Activated T-cell treated with anti-CD3 and anti-CD28 coated beads, Interleukin-2, amount 50 U/mL, for 72 hours (primary cell): ENCODE data around the gene CFAP119. TPM values are rescaled to one million over a fixed set of nuclear protein-coding genes. Genes with fewer than 3 reads are reported as not detected.
A peak's percentile ranks its signal among the peaks of the same experiment; 100 is the strongest.

Experiments used
- ATAC-seq, 2 donors: fragments of 150-1000 bp; cut with Tn5 transposase; replicated peaks in 1 of 2; 2 replicates each; pipeline ENCODE4 v1.10.0; 2021; ENCODE audit warnings: moderate library complexity in 2 of 2, mild to moderate bottlenecking in 1 of 2
- DNase-seq, 2 donors: peaks; one replicate each; pipeline ENCODE4 v3.0.0; 2021 to 2022; ENCODE audit warnings: mixed read lengths in 1 of 2
- H3K27ac Mint-ChIP-seq: one replicate; pipeline ENCODE4 v1.8.0; 2022; ENCODE audit warnings: mild to moderate bottlenecking, moderate library complexity, mixed read lengths
- H3K27me3 Mint-ChIP-seq: one replicate; pipeline ENCODE4 v1.8.0; 2022; ENCODE audit warnings: low read depth, mixed read lengths
- H3K36me3 Mint-ChIP-seq, 2 donors: one replicate each; pipeline ENCODE4 v1.8.0; 2022; ENCODE audit warnings: mixed read lengths in 2 of 2, mild to moderate bottlenecking in 1 of 2; ENCODE audit not compliant: insufficient read depth in 2 of 2
- H3K4me1 Mint-ChIP-seq: one replicate; pipeline ENCODE4 v1.8.0; 2022; ENCODE audit warnings: low read depth, mixed read lengths
- H3K4me3 Mint-ChIP-seq, 2 donors: one replicate each; pipeline ENCODE4 v1.8.0; 2022; ENCODE audit warnings: mild to moderate bottlenecking in 2 of 2, mixed read lengths in 2 of 2, moderate library complexity in 2 of 2
- H3K9me3 Mint-ChIP-seq, 2 donors: one replicate each; pipeline ENCODE4 v1.8.0; 2022; ENCODE audit warnings: mixed read lengths in 2 of 2
- total RNA-seq, 2 donors: library from RNA; stranded (reverse); gene quantifications; one replicate each; pipeline ENCODE4 v1.2.3, GENCODE V29; 2022

The CFAP119 gene
- total RNA-seq, 2 donors from 2014 or later, result 3.2 to 4.7 TPM

- ATAC-seq (no peak), DNase-seq (no peak)
- H3K27me3 Mint-ChIP-seq, result no peaks in the 10 kb centered on the region
- H3K4me3 Mint-ChIP-seq, result no peak overlapping the region
- H3K9me3 Mint-ChIP-seq, result no peaks in the 10 kb centered on the region
- H3K27ac Mint-ChIP-seq, result peak overlapping the region; percentile 86
- H3K36me3 Mint-ChIP-seq, result peaks cover 9 to 12% of the 10 kb centered on the region in 2 donors
- peaks cover 16% of the 10 kb centered on the region for H3K4me1 Mint-ChIP-seq
Measured at GRCh38 chr16:30750201-30750600, 11.7 kb downstream of the CFAP119 start.

- H3K4me1 Mint-ChIP-seq, result peaks cover 16% of the 10 kb centered on the region
- peak; percentile 43 to 49 for DNase-seq
Measured at GRCh38 chr16:30748634-30749445, 13.0 kb downstream of the CFAP119 start.

DNA sequence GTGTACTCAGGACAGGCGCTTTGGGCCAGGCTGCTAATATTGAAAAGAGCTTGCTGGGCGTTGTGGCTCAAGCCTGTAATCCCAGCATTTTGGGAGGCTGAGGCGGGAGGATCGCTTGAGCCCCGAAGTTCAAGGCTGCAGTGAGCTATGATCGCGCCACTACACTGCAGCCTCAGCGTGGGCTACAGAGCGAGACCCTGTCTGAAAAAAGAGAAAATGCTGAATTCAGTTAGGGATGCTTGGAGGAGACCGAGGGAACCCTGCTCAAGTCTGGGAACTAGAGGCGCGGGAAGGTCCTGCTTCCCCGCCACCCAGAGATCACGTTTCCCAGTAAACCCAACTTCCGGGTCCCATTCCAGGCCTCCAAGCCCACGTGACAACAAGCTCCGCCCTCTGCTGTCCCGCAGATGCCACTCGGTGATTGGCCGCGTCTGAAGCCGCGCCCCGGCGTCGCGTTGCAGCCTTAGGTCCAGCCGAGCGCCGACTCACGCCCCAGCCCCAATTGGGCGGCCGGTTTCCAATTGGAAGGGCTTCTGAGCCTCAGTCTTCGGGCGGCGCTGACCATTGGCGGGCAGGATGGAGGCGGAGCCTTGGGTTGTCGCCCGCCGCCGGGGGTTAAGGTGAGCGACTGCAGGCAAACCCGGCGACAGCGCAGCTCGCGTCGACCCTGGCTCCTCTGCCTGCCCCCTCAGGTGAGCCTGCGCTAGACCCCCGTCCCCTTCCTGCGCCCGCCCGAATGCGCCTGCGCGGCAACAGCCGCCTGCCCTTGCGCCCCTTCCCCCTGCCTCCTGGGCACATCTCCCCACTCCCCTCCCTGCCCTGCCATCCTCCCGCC is 13.8 kb downstream of the CFAP119 start, which contains the start of gene PHKG2:
Gene PHKG2 (plus strand): TSS at position 627 of the 835 bp plus-strand sequence. CDS start 396 bp downstream, outside the sequence.
- no peaks in the 10 kb centered on the region for H3K9me3 Mint-ChIP-seq
- H3K27ac Mint-ChIP-seq, result peak within 1 kb of the TSS; percentile 86
- H3K4me1 Mint-ChIP-seq, result peaks cover 16% of the 10 kb centered on the region
- peak; percentile 97 to 98 for ATAC-seq
- DNase-seq, result peak; percentile 97 to 99
- peak within 1 kb of the TSS; percentile 85 to 95 for H3K4me3 Mint-ChIP-seq
- no peaks in the 10 kb centered on the region for H3K27me3 Mint-ChIP-seq
- H3K36me3 Mint-ChIP-seq, result peaks cover 9 to 13% of the 10 kb centered on the region in 2 donors

More at GRCh38 chr16:30748634-30749445, 13.0 kb downstream of the CFAP119 start:
- peak overlapping the region; percentile 85 to 95 for H3K4me3 Mint-ChIP-seq
- peak; percentile 29 to 44 for ATAC-seq
- H3K27ac Mint-ChIP-seq, result peak overlapping the region; percentile 86
- H3K36me3 Mint-ChIP-seq, result peaks cover 9 to 10% of the 10 kb centered on the region in 2 donors
- no peaks in the 10 kb centered on the region for H3K9me3 Mint-ChIP-seq
- no peaks in the 10 kb centered on the region for H3K27me3 Mint-ChIP-seq

DNA sequence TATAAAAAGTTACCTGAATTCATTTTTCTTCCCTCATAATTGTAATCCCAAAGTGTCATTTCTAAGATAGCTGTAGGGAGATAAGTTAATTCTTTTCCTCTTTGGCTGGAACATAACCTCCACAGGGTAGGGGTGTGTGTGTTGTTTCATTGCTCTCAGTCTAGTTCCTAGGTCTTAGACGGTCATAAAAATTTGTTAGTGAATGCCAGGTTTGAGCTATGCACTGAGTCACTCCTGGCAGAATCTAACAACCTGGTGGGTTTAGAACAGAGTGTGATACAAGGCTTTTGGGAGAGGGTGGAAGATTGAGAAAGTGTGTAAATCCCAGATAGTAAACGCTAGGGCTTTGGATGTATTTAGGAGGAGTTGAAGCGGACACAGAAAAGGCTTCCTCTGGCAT is 14.5 kb downstream of the CFAP119 start:
- H3K4me3 Mint-ChIP-seq, result peak overlapping the region; percentile 85 to 95
- ATAC-seq, result no peak
- peaks cover 9 to 13% of the 10 kb centered on the region in 2 donors for H3K36me3 Mint-ChIP-seq
- no peaks in the 10 kb centered on the region for H3K27me3 Mint-ChIP-seq
- peaks cover 16% of the 10 kb centered on the region for H3K4me1 Mint-ChIP-seq
- no peak for DNase-seq
- no peaks in the 10 kb centered on the region for H3K9me3 Mint-ChIP-seq
- peak overlapping the region; percentile 72 for H3K27ac Mint-ChIP-seq

DNA sequence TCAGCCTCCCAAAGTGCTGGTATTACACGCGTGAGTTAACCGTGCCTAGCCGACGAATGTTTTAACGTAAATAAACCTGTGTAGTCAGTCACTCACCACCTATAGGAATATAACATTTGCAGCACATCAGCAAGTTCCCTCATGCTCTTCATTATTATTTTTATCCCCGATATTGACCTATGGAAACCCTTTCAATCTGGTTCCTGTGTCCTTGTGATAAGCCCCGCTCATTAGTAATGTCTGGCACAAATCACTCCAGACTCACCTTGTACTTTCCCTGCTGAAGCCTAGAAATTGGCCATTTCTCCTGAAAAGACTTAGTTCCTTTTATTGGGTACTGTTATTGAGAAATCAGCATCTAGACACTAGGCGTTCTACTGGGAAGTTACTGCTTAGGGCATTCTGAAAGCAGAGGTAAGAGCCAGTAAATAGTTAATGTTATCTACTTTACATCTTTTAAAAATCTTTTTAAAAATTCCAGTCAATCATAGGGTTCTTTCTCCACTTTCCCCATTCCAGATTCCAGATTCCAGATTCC is 15.2 kb downstream of the CFAP119 start:
- peaks cover 17% of the 10 kb centered on the region for H3K4me1 Mint-ChIP-seq
- H3K4me3 Mint-ChIP-seq, result no peak overlapping the region
- no peaks in the 10 kb centered on the region for H3K27me3 Mint-ChIP-seq
- no peak for ATAC-seq
- DNase-seq, result no peak
- H3K36me3 Mint-ChIP-seq, result peaks cover 9 to 15% of the 10 kb centered on the region in 2 donors
- H3K9me3 Mint-ChIP-seq, result no peaks in the 10 kb centered on the region
- H3K27ac Mint-ChIP-seq, result peak overlapping the region; percentile 72

GRCh38 chr16:30745082-30745481 is 16.8 kb downstream of the CFAP119 start:
- H3K4me3 Mint-ChIP-seq, result no peak overlapping the region
- peaks cover 33% of the 10 kb centered on the region for H3K4me1 Mint-ChIP-seq
- H3K9me3 Mint-ChIP-seq, result no peaks in the 10 kb centered on the region
- H3K36me3 Mint-ChIP-seq, result peaks cover 6 to 16% of the 10 kb centered on the region in 2 donors
- ATAC-seq (no peak), DNase-seq (no peak)
- H3K27ac Mint-ChIP-seq, result peak overlapping the region; percentile 61
- no peaks in the 10 kb centered on the region for H3K27me3 Mint-ChIP-seq

DNA sequence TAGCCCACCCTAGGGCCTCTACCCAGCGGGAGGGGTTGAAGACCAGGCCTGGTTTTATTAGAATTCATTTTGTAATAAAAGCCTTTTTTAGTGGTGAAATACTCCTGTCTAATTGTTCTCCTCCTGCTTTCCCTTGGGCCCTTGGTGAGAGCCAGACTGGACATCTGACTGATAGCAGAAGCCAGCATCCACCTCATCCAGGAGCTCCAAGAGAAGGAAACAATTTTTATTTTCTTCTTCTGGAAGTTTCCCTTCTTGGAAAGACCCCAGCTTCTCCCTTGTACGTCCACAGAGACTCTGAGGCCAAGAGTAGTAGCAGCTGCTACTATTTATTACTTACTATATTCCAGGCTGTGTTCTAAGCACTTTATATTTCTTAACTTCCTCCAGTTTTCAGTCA is 17.7 kb downstream of the CFAP119 start:
- Mint-ChIP-seq H3K4me1 (peaks cover 27% of the 10 kb centered on the region), H3K9me3 (no peaks in the 10 kb centered on the region), H3K36me3 (peaks cover 6 to 16% of the 10 kb centered on the region in 2 donors), H3K4me3 (no peak overlapping the region), H3K27ac (peak overlapping the region; percentile 6), H3K27me3 (no peaks in the 10 kb centered on the region)
- DNase-seq (no peak), ATAC-seq (no peak)

DNA sequence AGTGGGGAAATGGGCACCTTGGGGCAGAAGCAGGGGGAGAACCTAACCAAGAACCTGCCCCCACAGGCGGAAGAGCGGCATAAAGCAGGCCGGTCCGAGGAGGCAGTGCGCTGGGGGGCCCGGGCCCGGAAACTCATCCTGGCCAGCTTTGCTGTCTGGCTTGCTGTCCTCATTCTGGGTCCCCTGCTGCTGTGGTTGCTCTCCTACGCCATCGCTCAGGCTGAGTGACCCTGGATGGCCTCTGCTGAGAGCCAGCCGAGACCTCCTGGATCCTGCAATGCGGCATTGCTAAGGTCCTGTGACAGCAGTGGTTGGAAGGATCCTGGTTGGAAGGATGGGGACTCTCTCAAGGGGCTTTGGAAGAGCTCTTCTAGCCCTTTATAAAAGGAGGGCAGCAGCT is 18.1 kb downstream of the CFAP119 start:
- no peaks in the 10 kb centered on the region for H3K27me3 Mint-ChIP-seq
- H3K36me3 Mint-ChIP-seq, result peaks cover 4 to 16% of the 10 kb centered on the region in 2 donors
- no peak overlapping the region for H3K4me3 Mint-ChIP-seq
- no peak for ATAC-seq
- DNase-seq, result no peak
- H3K9me3 Mint-ChIP-seq, result no peaks in the 10 kb centered on the region
- no peak overlapping the region for H3K27ac Mint-ChIP-seq
- H3K4me1 Mint-ChIP-seq, result peaks cover 27% of the 10 kb centered on the region

DNA sequence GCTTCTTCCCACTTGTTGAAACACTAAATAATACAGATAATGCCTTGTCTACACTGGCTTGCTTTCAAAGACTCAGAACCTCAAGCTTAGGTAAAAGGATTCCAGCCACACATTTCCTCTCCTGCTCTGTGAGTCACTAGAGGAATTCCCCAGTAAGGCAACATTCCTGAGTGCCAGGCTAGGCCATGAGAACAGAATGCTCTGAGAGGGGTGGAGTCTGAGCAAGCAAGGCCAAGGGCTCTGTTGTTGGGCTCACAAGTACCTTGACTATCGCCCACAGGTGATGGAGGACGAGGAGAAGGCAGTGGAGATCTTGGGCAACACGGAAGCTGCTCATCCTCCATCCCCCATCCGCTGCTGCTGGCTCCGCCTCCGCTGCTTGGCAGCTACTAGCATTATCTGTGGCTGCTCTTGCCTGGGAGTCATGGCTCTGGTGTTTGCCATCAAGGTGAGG is 20.4 kb downstream of the CFAP119 start:
- ATAC-seq, result no peak

DNA sequence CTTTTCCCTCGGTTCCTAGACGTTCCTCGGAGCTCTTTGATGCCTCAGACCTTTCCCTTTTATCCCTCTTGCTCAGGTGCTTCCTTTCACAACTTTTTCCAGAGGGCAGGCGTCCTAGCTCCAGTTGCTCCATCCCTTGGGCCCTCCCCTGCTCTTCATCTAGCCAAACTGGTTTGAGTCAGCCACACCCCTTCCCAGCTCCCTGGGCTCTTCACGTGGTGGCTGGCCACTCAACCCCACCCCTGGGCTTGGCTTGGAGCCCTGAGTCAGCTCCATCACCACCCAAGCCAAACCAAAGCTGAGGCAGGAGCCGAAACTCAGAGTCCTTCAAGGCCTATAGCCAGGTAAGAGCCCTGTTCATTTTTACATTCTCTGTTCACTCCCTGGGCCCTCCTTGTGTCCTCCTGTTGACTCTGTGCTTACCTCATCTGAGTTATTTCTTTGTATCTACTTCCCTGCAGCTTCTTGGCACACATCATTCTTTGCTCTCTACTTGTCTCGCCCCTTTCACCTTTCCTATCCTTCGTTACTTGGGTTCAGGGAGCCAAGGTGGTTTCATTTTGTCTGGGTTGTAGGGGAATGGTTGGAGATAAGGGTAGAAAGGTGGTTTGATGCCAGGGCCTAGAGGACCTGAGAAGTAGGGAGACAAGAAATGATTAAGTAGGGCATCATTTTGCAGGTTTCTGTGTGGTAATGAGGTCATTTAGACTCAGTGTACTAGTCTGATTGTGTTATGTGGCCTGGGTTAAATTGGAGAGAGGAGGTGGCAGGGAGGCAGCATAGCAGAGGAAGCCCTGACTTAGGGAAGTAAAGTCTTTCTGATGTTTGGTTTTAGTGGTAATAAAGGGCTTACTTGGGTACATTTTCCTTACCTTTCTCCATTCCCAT is 21.3 kb downstream of the CFAP119 start:
- peaks cover 26% of the 10 kb centered on the region for H3K4me1 Mint-ChIP-seq
- H3K36me3 Mint-ChIP-seq, result peaks cover 8 to 30% of the 10 kb centered on the region in 2 donors
- no peaks in the 10 kb centered on the region for H3K27me3 Mint-ChIP-seq
- DNase-seq, result peak in 1 of 2 donors; percentile 35
- peak; percentile 66 to 77 for ATAC-seq
- H3K9me3 Mint-ChIP-seq, result no peaks in the 10 kb centered on the region
- peak overlapping the region; percentile 55 for H3K27ac Mint-ChIP-seq
- peak overlapping the region in 1 of 2 donors; percentile 3 for H3K4me3 Mint-ChIP-seq

More for the DNA sequence above, 20.4 kb downstream of the CFAP119 start:
- DNase-seq, result no peak
- Mint-ChIP-seq H3K9me3 (no peaks in the 10 kb centered on the region), H3K4me3 (no peak overlapping the region), H3K4me1 (peaks cover 26% of the 10 kb centered on the region), H3K27me3 (no peaks in the 10 kb centered on the region), H3K36me3 (peaks cover 8 to 26% of the 10 kb centered on the region in 2 donors), H3K27ac (peak overlapping the region; percentile 12)

DNA sequence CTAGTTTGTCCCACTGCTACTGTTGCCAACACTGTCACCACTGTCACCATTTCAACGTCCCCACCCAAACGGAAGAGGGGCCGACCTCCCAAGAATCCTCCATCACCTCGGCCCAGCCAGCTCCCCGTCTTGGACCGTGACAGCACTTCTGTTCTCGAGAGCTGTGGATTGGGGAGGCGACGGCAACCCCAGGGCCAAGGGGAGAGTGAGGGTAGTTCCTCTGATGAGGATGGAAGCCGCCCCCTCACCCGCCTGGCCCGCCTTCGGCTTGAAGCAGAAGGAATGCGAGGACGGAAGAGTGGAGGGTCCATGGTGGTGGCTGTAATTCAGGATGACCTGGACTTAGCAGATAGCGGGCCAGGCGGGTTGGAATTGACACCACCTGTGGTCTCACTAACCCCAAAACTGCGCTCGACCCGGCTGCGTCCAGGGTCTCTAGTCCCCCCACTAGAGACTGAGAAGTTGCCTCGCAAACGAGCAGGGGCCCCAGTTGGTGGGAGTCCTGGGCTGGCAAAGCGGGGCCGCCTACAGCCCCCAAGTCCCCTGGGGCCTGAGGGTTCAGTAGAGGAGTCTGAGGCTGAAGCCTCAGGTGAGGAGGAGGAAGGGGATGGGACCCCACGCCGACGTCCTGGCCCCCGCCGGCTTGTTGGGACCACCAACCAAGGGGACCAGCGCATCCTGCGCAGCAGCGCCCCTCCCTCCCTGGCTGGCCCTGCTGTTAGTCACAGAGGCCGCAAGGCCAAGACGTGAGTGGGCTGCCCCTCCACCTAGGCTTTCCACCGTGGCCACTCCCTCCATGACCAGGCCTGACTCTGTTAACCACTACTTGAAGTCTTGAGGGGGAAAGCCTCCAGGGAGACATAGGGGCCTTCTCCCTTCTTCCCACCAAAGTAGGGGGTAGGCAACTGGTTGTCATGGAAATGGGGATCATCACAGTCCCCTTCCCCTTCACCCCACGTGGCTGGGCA is 22.6 kb downstream of the CFAP119 start:
- Mint-ChIP-seq H3K9me3 (no peaks in the 10 kb centered on the region), H3K4me1 (peaks cover 26% of the 10 kb centered on the region), H3K27ac (no peak overlapping the region), H3K4me3 (no peak overlapping the region), H3K36me3 (peaks cover 8 to 26% of the 10 kb centered on the region in 2 donors), H3K27me3 (no peaks in the 10 kb centered on the region)
- ATAC-seq, result no peak
- no peak for DNase-seq
